Ascending aorta (tissue), 2 donors: ENCODE measurements around the gene PCBD1. TPM values are rescaled to one million over a fixed set of nuclear protein-coding genes. Genes with fewer than 3 reads are reported as not detected.

Experiments used
- DNase-seq, 2 donors: peaks; one replicate each; pipeline ENCODE4 v3.0.0-alpha.2; 2019; ENCODE audit warnings: low spot score in 2 of 2
- H3K27ac ChIP-seq, 2 donors: fragments of 200-600 bp; sonication (generic); one replicate each; pipeline ENCODE4 v1.5.1; 2016 to 2017; ENCODE audit warnings: mild to moderate bottlenecking in 1 of 2
- H3K27me3 ChIP-seq: fragments of 200-600 bp; sonication (generic); one replicate; pipeline ENCODE4 v1.5.1; 2017
- H3K36me3 ChIP-seq, 2 donors: fragments of 200-600 bp; sonication (generic); one replicate each; pipeline ENCODE4 v1.5.1; 2016
- H3K4me1 ChIP-seq, 2 donors: fragments of 200-600 bp; sonication (generic); one replicate each; pipeline ENCODE4 v1.5.1; 2016 to 2017; ENCODE audit warnings: mild to moderate bottlenecking in 1 of 2
- H3K4me3 ChIP-seq, 2 donors: fragments of 200-600 bp; sonication (generic); one replicate each; pipeline ENCODE4 v1.5.1; 2016 to 2017; ENCODE audit warnings: mild to moderate bottlenecking in 1 of 2
- H3K9me3 ChIP-seq, 2 donors: fragments of 200-600 bp; sonication (generic); one replicate each; pipeline ENCODE4 v1.5.1; 2016
- CTCF ChIP-seq, 3 experiments: fragments of 200-600 bp in 2 of 3; fragments of 450-650 bp in 1 of 3; sonication (generic) in 2 of 3; IDR thresholded peaks; one replicate each; pipeline ENCODE4 v1.5.1; 2016 to 2019; ENCODE audit warnings: antibody characterized with exemption in 3 of 3, mild to moderate bottlenecking in 1 of 3, moderate library complexity in 1 of 3
- intact Hi-C: fragments of 100-400 bp; cut with DNase I; formaldehyde crosslinking; loops from one replicate; pipeline ENCODE4 v1.15.1; 2023
- total RNA-seq: library from RNA; depleted of rRNA; stranded (reverse); fragments of >200 nt; gene quantifications from one replicate; pipeline ENCODE4 v1.1.0, GENCODE V29; 2016

Gene PCBD1
- total RNA-seq, 1 donor from 2014 or later = 45.8 TPM

- Histone ChIP-seq H3K9me3 (no peaks in the 10 kb centered on the region), H3K36me3 (peaks cover 13 to 33% of the 10 kb centered on the region in 2 donors), H3K27me3 (no peaks in the 10 kb centered on the region), H3K4me1 (peaks cover 0 to 7% of the 10 kb centered on the region in 2 donors), H3K4me3 (no peak overlapping the region), H3K27ac (no peak overlapping the region)
- TF ChIP-seq CTCF (IDR thresholded peaks at IDR 0.05) = no peak
- DNase-seq = no peak
- intact Hi-C loops = no loop called here
These were observed 41.6 kb downstream of the PCBD1 start for GRCh38 chr10:70846795-70847194.

GRCh38 chr10:70845816-70846215 lies 42.5 kb downstream of the PCBD1 start:
- no peaks in the 10 kb centered on the region for H3K9me3 ChIP-seq
- H3K4me3 ChIP-seq = no peak overlapping the region
- peaks cover 4 to 24% of the 10 kb centered on the region in 2 donors for H3K36me3 ChIP-seq
- no peak overlapping the region for H3K27ac ChIP-seq
- intact Hi-C loops = no loop called here
- H3K4me1 ChIP-seq = peaks cover 0 to 7% of the 10 kb centered on the region in 2 donors
- DNase-seq = no peak
- no peaks in the 10 kb centered on the region for H3K27me3 ChIP-seq
- no peak for TF ChIP-seq CTCF (IDR thresholded peaks at IDR 0.05)

- Histone ChIP-seq H3K27me3 (no peaks in the 10 kb centered on the region), H3K4me1 (peaks cover 0 to 7% of the 10 kb centered on the region in 2 donors), H3K27ac (no peak overlapping the region), H3K36me3 (peaks cover 4 to 24% of the 10 kb centered on the region in 2 donors), H3K9me3 (no peaks in the 10 kb centered on the region), H3K4me3 (no peak overlapping the region)
- TF ChIP-seq CTCF (IDR thresholded peaks at IDR 0.05) = no peak
- intact Hi-C loops = no loop called here
- DNase-seq = no peak
These were observed 43.1 kb downstream of the PCBD1 start for GRCh38 chr10:70845256-70845655.

GRCh38 chr10:70843776-70844489 lies 44.4 kb downstream of the PCBD1 start:
- TF ChIP-seq CTCF (IDR thresholded peaks at IDR 0.05) = no peak
- Histone ChIP-seq H3K36me3 (peaks cover 4 to 24% of the 10 kb centered on the region in 2 donors), H3K9me3 (no peaks in the 10 kb centered on the region), H3K27ac (no peak overlapping the region), H3K27me3 (no peaks in the 10 kb centered on the region), H3K4me1 (no peaks in the 10 kb centered on the region), H3K4me3 (no peak overlapping the region)
- intact Hi-C loops = no loop called here
- no peak for DNase-seq

GRCh38 chr10:70843333-70843732 lies 45.0 kb downstream of the PCBD1 start:
- H3K4me1 ChIP-seq = no peaks in the 10 kb centered on the region
- H3K27ac ChIP-seq = no peak overlapping the region
- TF ChIP-seq CTCF (IDR thresholded peaks at IDR 0.05) = no peak
- intact Hi-C loops = no loop called here
- H3K36me3 ChIP-seq = peaks cover 4 to 24% of the 10 kb centered on the region in 2 donors
- DNase-seq = no peak
- H3K9me3 ChIP-seq = no peaks in the 10 kb centered on the region
- no peak overlapping the region for H3K4me3 ChIP-seq
- H3K27me3 ChIP-seq = no peaks in the 10 kb centered on the region
